Posterior cingulate gyrus (tissue), 11 donors: Measurements from ENCODE around the gene MYBBP1A.

Source experiments
- DNase-seq, 10 donors: peaks; one replicate each; pipeline versions ENCODE4 v3.0.0 to v3.0.0-alpha.2; 2020 to 2021; ENCODE audit warnings: mixed read lengths in 3 of 10
- intact Hi-C: fragments of 100-400 bp; cut with DNase I; formaldehyde crosslinking; loops from one replicate; pipeline ENCODE4 v1.15.1; 2023

MYBBP1A gene

GRCh38 chr17:4553669-4554068, 1.5 kb downstream of the MYBBP1A start:
- peak in 3 of 10 donors; percentile 26 to 70 (median 65) for DNase-seq
- intact Hi-C loops = no loop called here

GRCh38 chr17:4551796-4552525, 3.2 kb downstream of the MYBBP1A start:
- peak in 3 of 10 donors; percentile 55 to 64 (median 59) for DNase-seq
- intact Hi-C loops = no loop called here

GRCh38 chr17:4551141-4551540, 4.0 kb downstream of the MYBBP1A start:
- intact Hi-C loops = no loop called here
- peak in 3 of 10 donors; percentile 63 to 77 (median 74) for DNase-seq

GRCh38 chr17:4550534-4551039, 4.6 kb downstream of the MYBBP1A start:
- intact Hi-C loops = no loop called here
- DNase-seq = peak in 3 of 10 donors; percentile 51 to 63 (median 60)

- intact Hi-C loops = no loop called here
These were observed 5.2 kb downstream of the MYBBP1A start for GRCh38 chr17:4549781-4550533.

GRCh38 chr17:4548721-4549531, 6.3 kb downstream of the MYBBP1A start:
- peak in 3 of 10 donors; percentile 57 to 78 (median 65) for DNase-seq
- intact Hi-C loops = no loop called here

More at GRCh38 chr17:4549781-4550533, 5.2 kb downstream of the MYBBP1A start:
- DNase-seq = peak in 3 of 10 donors; percentile 52 to 58 (median 55)

GRCh38 chr17:4548061-4548461, 7.1 kb downstream of the MYBBP1A start:
- DNase-seq = peak in 3 of 10 donors; percentile 69 to 81 (median 76)

GRCh38 chr17:4547118-4547906, 7.9 kb downstream of the MYBBP1A start:
- intact Hi-C loops = no loop called here
- DNase-seq = peak in 3 of 10 donors; percentile 28 to 59 (median 37)

More at GRCh38 chr17:4548061-4548461, 7.1 kb downstream of the MYBBP1A start:
- intact Hi-C loops = no loop called here

- intact Hi-C loops = no loop called here
- DNase-seq = peak in 3 of 10 donors; percentile 44 to 80 (median 69)
These were observed 9.8 kb downstream of the MYBBP1A start for GRCh38 chr17:4545217-4545951.

GRCh38 chr17:4544951-4545216, 10.3 kb downstream of the MYBBP1A start:
- intact Hi-C loops = loop anchor here (5.0 kb wide), 2 partner anchors 43 to 123 kb away; no protein-coding TSS in a partner anchor
- peak in 4 of 10 donors; percentile 50 to 91 (median 86) for DNase-seq

GRCh38 chr17:4544135-4544950, 10.8 kb downstream of the MYBBP1A start:
- DNase-seq = peak in 3 of 10 donors; percentile 74 to 86 (median 85)
- intact Hi-C loops = loop anchor here (5.0 kb wide), 2 partner anchors 42 to 122 kb away; no protein-coding TSS in a partner anchor

- intact Hi-C loops = loop anchor here (5.0 kb wide), 2 partner anchors 41 to 121 kb away; no protein-coding TSS in a partner anchor
- peak in 3 of 10 donors; percentile 72 to 87 (median 84) for DNase-seq
These were observed 11.6 kb downstream of the MYBBP1A start for GRCh38 chr17:4543557-4544026.

- DNase-seq = peak in 2 of 10 donors; percentile 66 to 86
- intact Hi-C loops = loop anchor here (5.0 kb wide), 2 partner anchors 40 to 120 kb away; no protein-coding TSS in a partner anchor
These were observed 12.4 kb downstream of the MYBBP1A start for GRCh38 chr17:4542726-4543191.

GRCh38 chr17:4542003-4542725, 13.0 kb downstream of the MYBBP1A start:
- intact Hi-C loops = loop anchor here (5.0 kb wide), 2 partner anchors 40 to 120 kb away; no protein-coding TSS in a partner anchor
- DNase-seq = peak in 3 of 10 donors; percentile 68 to 80 (median 76)

- peak in 3 of 10 donors; percentile 44 to 89 (median 83) for DNase-seq
- intact Hi-C loops = loop anchor here (5.0 kb wide), 2 partner anchors 39 to 119 kb away; no protein-coding TSS in a partner anchor
These were observed 13.7 kb downstream of the MYBBP1A start for GRCh38 chr17:4541328-4542002.
